Medulla oblongata (tissue), 1 donor: ENCODE data around the gene SAPCD1.

Source experiments
- DNase-seq: peaks from one replicate; pipeline ENCODE4 v3.0.0-alpha.2; 2015; ENCODE audit errors: extremely low spot score

Gene SAPCD1

GRCh38 chr6:31762356-31762755, at the start of gene SAPCD1:
TSS of gene SAPCD1 (plus strand) at chr6:31762656. CDS start at chr6:31763055, 399 bp downstream.
- no peak for DNase-seq

- no peak for DNase-seq
These were observed 49.0 kb upstream of the SAPCD1 start for GRCh38 chr6:31713465-31713864.

- no peak for DNase-seq
These were observed 48.3 kb upstream of the SAPCD1 start for GRCh38 chr6:31713991-31714684.

DNA sequence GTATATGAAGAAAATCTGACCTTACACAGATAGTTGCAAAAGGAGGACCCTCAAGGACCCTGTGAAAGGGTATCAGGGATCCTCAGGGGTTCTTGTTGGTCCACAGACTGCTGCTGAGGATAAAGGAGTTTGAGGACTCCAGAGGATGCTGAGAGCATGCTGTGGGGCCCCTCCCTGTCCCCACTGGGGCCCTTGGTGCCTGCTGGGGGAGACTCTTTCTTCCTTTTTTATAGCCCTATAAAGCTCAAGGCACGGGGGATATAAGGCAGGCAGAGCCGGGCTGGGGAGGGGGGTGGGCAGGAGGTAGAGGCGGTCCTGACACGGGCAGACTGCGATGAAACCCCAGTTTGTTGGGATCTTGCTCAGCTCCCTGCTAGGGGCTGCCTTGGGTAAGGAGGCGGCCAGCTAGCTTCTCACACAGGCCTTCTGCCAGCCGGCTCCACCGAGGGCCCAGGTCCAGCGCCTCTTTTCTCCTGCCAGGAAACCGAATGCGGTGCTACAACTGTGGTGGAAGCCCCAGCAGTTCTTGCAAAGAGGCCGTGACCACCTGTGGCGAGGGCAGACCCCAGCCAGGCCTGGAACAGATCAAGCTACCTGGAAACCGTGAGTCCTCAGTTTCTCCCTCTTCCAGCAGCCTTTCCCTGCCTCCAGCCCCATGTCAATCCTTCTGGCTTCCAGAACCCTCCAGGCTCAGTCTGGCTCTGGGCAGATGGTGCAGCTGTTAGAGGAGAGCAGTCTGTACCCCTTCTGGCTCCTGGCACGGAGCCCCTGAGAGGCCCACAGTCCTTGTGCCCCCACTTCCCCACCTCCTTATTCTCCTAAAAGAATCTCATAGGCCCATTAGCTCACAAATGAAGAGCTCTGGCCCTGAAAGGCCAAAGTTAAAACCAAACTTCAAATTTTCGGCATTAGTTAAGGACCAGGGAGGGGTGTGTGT, 47.2 kb upstream of the SAPCD1 start, which contains the start of gene LY6G6D:
Gene LY6G6D (plus strand): TSS at position 327 of the 937 bp plus-strand sequence. CDS start 8 bp downstream, at position 335.
- DNase-seq: no peak

- DNase-seq: no peak
These were observed 44.8 kb upstream of the SAPCD1 start for GRCh38 chr6:31717499-31718222.

- DNase-seq: no peak
These were observed 44.2 kb upstream of the SAPCD1 start for GRCh38 chr6:31718265-31718664.

GRCh38 chr6:31719001-31719400, 43.5 kb upstream of the SAPCD1 start:
- no peak for DNase-seq

DNA sequence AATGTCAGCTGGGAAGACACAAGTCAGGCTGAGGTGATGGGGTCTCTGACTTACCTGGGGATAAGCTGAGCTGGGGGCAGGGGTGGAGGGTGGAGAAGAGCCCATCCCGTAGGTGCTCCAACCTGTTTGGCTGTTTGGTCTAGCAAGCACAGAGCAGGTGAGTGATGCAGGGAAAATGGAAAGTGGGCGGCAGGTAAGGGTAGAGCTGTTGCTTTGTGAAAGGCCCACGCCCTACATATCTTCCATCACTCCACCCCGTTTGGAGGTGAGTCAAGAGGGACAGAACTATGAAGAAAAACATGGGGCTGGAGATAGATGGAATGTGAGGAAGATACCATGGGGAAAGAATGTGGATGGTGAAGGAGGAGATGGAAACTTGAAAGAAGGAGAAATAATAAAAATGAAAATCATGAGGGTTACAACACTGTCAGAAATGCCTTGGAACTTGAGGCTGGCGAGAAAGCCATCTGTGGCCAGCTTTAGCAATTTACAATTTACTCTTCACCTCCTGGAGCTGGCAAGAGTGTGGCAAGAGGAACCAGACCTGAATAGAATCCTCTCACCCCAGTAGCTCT, 42.2 kb upstream of the SAPCD1 start:
- no peak for DNase-seq

DNA sequence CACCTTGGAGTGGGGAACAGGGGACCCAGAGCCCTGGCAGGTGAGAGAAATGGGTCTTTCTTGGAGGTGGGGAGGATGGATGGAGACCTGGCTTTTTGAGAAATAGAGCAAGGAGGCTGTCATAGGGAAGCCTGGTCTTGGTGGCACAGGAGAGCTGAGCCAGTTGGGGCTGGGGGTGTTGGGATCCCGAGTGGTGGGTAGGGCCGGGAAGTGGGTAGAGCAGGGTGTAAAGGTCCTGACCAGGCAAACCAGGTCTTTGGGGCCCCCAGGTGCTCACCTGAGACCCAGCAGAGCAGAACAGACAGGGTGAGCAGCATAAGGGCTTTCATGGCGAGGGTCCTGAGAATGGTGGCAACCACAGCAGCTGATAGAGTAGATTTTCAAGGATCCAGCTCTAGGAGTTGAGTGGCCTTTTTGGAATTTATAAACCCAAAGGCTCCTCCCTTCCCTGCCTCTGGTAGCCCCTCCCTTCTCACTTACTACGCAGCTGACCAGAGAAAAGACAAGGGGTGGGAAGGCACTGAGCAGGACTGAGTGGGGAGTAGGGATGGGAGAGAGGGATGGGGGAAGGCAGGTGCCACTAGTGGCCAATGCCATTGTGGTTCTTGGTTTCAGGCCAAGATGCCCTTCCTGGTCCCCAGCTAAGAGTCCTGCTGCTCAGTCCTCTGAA, 41.0 kb upstream of the SAPCD1 start, which contains the start of gene LY6G6C:
Gene LY6G6C (minus strand): TSS at position 396 of the 670 bp plus-strand sequence. CDS start 67 bp downstream, at position 329.
- no peak for DNase-seq

GRCh38 chr6:31722173-31722572, 40.3 kb upstream of the SAPCD1 start:
- no peak for DNase-seq

- DNase-seq: no peak
These were observed 39.0 kb upstream of the SAPCD1 start, which contains the start of gene MPIG6B for GRCh38 chr6:31723245-31723979. TSS of gene MPIG6B (plus strand) at chr6:31723373. CDS start at chr6:31723384, 11 bp downstream.

DNA sequence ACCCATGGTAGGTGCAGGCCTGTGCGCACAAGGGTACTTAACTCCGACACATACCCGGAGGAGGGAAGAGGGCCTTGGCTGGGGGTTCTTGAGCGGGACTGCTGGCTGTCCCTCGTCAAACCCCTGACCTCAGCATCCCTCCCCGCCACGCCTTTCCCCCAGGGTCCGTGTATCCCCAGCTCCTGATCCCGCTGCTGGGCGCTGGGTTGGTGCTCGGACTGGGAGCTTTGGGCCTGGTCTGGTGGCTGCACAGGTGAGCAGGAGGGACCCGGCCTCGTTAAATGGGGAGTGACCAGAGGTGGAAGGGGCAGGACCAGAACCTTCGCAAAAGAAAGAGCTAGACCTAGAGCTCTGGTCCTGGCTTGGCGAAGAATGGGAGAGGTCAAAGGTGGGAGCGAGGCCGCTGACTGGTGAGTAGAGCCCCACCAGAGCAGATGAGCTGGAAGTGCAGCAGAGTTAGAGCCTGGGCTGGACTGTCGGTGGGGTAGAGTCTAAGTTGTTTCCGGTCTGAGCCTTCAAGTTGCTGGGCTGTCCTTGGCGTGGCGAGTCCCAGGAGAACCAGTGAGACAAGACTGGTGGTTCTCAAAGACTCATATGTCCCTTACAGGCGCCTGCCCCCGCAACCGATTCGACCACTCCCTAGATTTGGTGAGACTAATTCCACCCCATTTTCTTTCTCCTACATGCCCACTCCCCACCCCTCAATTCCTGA, 38.3 kb upstream of the SAPCD1 start:
- DNase-seq: no peak

DNA sequence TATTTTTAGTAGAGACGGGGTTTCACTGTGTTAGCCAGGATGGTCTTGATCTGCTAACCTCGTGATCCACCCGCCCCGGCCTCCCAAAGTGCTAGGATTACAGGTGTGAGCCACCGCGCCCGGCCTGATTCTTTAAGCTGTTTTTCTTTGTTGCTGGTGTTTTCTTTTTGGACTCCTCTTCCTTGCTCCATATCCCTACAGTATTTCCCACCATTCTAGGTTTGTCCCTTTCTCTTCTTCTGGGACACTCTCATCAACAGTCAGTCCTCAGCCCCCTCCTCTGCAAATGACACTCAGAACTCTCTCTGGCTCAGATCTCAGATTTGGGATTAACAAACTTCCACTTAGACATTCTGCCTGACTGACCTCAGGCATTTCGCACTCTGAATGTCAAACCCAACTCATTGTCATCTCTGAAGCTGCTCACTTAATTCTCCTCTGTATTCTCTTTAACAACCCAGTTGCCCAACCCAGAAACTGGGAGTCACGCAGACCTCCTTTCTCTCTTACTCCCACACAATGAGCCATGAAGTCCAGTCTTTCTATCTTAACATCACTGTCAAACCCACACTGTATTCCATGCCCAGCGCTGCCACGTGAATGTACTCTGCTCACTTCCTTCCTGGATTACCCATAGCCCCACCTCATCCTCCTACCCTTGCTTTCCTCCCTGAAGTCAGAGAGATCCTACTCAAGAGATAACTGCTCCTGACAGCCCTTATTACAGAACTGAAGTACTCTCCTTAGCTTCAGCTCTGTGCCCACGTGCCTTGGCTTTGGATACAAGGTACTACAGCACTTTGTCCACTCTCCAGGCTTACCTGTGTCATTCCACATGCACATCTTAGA, 36.7 kb upstream of the SAPCD1 start:
- DNase-seq: no peak

GRCh38 chr6:31727034-31727716, 35.3 kb upstream of the SAPCD1 start:
- peak; percentile 63 for DNase-seq

GRCh38 chr6:31727717-31728671, 34.5 kb upstream of the SAPCD1 start:
- no peak for DNase-seq

DNA sequence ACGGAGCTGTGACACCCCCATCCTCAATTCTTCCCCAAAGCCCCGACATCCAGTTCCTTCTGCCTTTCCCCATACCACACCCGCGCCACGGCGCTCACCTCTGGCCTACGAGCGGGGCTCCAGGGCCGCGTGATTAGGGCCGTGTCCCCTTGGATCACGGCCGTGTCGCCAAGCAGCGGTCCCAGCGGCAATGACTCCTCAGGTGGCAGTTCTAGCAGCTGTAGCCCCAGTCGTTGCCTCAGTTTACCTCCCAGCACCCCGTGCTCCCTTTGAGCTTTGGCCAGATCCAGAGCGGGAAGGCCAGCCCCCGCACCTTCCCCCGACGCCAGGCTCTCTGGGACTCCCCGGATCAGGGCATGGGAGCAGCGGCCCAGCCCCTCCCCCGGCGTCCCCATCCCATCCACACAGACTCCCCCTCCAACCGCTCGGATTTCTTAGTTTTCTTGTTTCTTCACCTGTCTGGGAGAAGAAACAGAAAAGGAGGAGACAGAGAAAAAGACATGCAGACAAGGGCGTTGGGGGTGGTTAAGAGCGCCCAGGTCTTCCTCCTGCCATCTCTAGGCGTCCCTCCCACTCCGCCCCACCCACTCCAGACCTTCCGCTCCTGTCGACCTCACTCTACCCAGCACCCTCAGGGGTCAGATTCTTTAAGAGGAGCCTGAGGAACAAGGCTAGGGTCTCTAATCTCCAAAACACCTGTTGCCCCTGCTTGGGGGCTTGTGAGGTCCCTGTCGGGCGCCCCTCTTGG, 33.5 kb upstream of the SAPCD1 start, which contains the start of gene DDAH2:
Gene DDAH2 (minus strand): TSS at position 533 of the 748 bp plus-strand sequence. CDS start 138 bp downstream, at position 395.
- no peak for DNase-seq
